Measurements from ENCODE around the gene IL4R. TPM values are rescaled to one million over a fixed set of nuclear protein-coding genes. Genes with fewer than 3 reads are reported as not detected.

IL4R gene
- total and polyA plus RNA-seq, 2 of the 13 experiments (the other 11 are each of a cell fraction or from before 2014, with no cell fraction given) = 15.9 to 49.6 TPM

DNA sequence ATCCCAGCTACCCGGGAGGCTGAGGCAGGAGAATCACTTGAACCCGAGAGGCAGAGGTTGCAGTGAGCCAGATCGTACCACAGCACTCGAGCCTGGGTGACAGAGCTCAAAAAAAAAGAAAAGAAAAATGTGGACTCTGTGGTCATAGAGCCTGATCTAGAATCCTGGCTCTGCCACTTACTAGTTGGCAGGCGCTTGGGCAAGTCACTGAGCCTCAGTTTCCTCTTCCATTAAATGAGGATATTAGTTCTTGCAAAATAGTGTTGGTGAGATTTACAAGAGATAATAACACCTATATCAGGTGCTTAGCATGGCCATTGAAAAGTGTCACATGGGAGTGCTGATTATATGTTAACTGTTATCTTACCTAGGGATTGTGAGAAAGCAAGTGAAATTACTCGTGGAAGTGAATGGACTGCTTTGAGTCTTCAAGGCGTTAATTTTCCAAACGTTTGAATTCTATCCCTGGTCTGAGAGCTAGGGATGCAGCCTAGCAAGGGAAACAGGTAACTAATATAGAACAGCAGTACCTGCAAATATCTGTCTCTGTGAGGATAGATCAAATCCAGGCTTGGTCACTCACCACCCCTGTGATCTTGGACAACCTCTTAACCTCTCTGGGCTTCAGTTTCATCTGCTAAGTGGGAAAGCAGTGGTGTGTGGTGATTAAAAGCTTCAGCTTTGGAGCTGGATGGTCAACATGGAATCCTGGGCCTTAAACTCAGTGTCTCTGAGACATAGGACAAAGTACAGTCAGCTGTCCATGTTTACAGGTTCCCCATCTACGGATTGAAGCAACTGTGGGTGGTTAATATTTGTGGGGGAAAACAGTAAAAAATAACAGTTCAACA is 44.2 kb upstream of the IL4R start (continued):
- TF ChIP-seq AHR (CRISPR knock-in tag; IDR thresholded peaks at IDR 0.05) (no peak), TEAD3 (CRISPR knock-in tag; optimal IDR thresholded peaks at IDR 0.05; ENCODE audit: borderline replicate concordance) (peak; percentile 57), SRY (CRISPR knock-in tag; IDR thresholded peaks at IDR 0.05) (no peak; the same call in 1 of the 2 replicates), ZNF12 (CRISPR knock-in tag; IDR thresholded peaks at IDR 0.05) (no peak), ZUFSP (CRISPR knock-in tag; IDR thresholded peaks at IDR 0.05; ENCODE audit: borderline replicate concordance) (no peak), ZBTB39 (CRISPR knock-in tag; IDR thresholded peaks at IDR 0.05) (no peak), PCBP2 (optimal IDR thresholded peaks at IDR 0.05; ENCODE audit: low read depth, low read length, poor library complexity, severe bottlenecking) (no peak), AKAP8 (CRISPR knock-in tag; IDR thresholded peaks at IDR 0.05) (no peak), HOXA9 (CRISPR knock-in tag; IDR thresholded peaks at IDR 0.05; ENCODE audit: borderline replicate concordance) (no peak), NFIC (IDR thresholded peaks at IDR 0.05; ENCODE audit: low read length) (peak; percentile 46; the same call in 1 of the 2 replicates), NFATC3 (CRISPR knock-in tag; IDR thresholded peaks at IDR 0.05) (no peak), SMARCE1 (IDR thresholded peaks at IDR 0.05; ENCODE audit: borderline replicate concordance) (no peak), SNAPC2 (CRISPR knock-in tag; IDR thresholded peaks at IDR 0.05) (no peak), MED8 (CRISPR knock-in tag; IDR thresholded peaks at IDR 0.05; ENCODE audit: insufficient replicate concordance) (no peak), PHF5A (CRISPR knock-in tag; IDR thresholded peaks at IDR 0.05; ENCODE audit: low read depth, unreplicated experiment) (peak; percentile 34), RBFOX2 (IDR thresholded peaks at IDR 0.05; ENCODE audit: low read depth, low read length) (no peak), RAD51 (IDR thresholded peaks at IDR 0.05; ENCODE audit: borderline replicate concordance) (no peak)
- TF ChIP-seq, protein P1, sequence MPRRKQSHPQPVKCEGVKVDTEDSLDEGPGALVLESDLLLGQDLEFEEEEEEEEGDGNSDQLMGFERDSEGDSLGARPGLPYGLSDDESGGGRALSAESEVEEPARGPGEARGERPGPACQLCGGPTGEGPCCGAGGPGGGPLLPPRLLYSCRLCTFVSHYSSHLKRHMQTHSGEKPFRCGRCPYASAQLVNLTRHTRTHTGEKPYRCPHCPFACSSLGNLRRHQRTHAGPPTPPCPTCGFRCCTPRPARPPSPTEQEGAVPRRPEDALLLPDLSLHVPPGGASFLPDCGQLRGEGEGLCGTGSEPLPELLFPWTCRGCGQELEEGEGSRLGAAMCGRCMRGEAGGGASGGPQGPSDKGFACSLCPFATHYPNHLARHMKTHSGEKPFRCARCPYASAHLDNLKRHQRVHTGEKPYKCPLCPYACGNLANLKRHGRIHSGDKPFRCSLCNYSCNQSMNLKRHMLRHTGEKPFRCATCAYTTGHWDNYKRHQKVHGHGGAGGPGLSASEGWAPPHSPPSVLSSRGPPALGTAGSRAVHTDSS (CRISPR knock-in tag; conservative IDR thresholded peaks at IDR 0.05) = no peak
- TF ChIP-seq, protein P2, sequence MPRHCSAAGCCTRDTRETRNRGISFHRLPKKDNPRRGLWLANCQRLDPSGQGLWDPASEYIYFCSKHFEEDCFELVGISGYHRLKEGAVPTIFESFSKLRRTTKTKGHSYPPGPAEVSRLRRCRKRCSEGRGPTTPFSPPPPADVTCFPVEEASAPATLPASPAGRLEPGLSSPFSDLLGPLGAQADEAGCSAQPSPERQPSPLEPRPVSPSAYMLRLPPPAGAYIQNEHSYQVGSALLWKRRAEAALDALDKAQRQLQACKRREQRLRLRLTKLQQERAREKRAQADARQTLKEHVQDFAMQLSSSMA (CRISPR knock-in tag; IDR thresholded peaks at IDR 0.05) = no peak

Measured in HepG2 (cell line).